SW 1271 (cell line): ENCODE results near the gene IFI27L2.

Experiments used
- DNase-seq, 2 experiments: peaks; one replicate each; lab custom pipeline; 2025; lab: John Stamatoyannopoulos, UW

The IFI27L2 gene

DNA sequence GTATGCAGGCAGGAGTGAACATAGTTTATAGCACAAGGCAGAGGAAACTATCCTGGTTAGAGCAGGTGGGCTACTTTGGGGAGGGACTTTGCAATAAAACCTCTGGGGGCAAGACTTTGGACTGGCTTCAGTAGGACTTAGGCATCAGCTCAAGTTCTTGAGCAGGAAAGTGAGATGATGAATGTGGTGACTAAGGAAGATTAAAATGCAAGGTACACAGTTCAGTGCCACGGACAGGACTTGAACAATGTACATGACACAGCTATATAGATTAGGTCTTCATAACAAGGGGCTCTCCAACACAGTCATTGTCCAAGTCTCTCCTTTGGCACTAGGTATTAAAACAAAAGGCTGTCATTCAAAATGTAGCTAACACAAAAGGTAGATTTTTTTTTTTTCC is 23.3 kb upstream of the IFI27L2 start:
- DNase-seq = no peak

DNA sequence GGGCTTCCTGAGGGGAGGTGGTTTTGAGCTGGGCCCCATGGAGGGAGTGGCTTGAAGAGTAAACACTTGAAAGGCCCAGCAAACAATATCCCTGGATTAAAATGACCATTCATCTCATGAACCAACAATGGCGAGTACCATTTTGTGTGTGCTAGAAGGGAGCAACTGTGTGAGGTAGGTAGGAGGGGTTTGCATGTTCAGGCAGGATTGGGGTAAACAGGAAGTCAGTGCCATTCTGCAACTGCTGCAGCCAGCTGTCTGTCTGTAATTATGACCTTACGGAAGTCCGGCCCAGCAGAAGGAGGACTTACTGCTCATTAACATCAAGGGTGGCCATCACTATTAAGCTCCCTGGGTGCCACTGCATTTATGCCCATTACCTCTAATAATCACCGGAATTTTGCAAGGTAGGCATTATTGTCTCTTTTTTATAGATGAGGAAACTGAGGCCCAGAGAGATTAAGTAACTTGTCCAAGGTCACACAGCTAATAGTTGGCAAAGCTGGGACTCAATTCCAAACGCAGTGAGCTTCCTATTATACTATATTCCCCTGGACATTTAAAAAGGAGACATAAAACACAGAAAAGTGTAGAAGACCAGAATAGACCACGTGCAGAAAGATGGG is 16.6 kb upstream of the IFI27L2 start:
- DNase-seq = no peak

DNA sequence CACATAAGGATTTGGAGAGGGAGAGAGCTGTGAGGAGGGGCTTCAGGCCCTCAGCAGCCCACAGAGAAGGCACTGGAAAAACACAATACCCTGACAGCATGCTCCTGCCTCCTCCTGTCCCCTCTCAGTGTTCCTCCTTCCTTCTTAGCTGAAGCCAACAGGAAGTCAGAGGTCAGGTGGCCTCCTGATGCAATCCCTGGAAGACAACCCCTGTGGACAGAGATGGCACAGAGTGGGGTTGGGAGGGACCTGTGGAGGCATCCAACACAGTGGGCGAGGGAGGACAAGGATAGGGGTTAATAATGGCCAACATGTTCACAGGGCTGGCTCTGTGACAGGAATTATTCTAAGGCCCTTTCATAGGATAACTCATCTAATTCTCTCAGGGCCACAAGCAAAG is 15.4 kb upstream of the IFI27L2 start:
- no peak for DNase-seq

DNA sequence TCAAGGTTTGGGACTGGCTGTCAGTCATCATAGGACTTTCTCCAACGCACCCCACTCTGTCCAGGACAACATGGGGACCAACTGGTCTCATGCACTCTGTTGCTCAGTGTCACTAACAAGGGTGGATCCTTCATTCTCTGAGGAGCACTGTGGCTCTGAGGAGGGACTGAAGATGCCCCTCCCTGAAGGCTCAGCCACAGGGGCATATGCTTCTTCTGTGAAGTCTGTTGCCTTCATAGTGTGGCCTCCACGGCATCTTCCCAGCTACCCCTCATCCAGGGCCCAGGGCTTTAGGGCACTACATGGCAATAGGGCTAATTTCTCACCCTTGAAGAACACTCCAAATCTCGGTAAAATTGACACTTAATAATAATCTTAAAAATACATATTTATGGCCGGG is 14.3 kb upstream of the IFI27L2 start:
- no peak for DNase-seq

DNA sequence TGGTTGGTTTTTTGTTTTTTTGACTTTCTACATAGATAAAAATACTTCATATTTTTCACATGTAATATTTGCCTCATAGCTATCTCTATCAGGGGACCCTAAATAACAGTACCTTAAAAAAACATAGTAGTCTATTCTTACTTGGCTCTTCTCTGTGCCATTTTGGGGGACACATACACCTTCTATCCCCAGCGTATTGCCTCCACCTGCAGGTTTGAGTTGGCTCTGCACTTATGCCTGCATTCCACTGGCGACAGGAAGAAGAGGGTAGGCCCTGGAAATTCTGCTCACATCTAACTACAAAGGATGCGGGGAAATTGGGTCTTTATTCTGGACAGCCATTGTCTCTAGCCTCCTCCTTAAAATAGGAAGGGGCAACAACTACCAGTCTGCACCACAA is 13.8 kb upstream of the IFI27L2 start:
- DNase-seq = peak in 1 of 2 experiments; percentile 7

DNA sequence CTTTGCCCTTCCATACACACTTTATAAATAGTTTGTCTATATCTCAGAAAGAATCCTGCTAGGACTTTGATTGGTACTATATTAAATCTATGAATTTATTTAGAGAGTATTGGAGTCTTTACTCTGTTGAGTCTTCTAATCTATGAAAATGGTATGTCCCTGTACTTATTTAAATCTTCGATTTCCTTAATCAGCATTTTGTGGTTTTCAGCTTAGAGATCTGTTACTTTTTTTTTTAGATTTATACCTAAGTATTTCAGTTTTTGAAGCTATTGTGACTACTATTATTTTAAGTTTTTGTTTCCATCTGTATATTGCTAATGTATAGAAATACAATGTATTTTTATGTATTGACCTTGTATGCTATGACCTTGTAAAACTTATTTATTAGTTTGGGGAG is 13.4 kb upstream of the IFI27L2 start:
- no peak for DNase-seq

DNA sequence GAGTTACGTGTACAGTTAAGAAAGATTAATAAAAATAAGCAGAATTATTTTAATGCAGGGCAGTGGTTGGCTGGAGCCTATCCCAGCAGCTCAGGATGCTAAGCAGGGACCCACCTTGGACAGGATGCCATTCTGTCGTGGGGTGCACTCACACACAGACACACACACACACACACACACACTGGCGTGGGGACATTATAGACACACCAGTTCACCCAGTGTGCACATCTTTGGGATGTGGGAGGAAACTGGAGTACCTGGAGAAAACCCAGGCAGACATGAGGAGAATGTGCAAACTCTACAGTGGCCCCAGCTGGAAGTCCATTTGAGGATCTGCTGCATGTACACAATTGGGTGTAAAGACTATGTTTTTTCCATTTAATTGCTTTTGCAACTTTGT is 12.8 kb upstream of the IFI27L2 start:
- DNase-seq = no peak

DNA sequence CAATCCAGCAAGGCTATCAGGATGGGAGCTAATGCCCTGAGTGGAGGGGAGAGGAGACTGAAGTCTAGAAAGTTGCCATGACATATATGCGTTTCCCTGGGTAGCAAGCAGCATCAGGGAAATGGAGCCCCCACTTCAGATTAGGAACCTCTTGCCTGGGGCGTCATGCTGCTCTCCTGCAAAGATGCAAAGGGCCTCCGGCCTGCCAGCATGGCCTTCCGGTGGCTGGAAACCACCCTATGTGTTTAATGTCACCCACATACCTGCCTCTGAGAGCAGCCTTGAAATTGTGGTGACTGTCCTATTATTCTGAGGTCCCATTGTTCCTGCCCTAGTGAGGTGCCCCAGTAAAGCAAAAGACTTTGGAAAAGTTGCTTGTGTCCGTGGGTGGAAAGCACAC is 10.0 kb upstream of the IFI27L2 start:
- DNase-seq = no peak

DNA sequence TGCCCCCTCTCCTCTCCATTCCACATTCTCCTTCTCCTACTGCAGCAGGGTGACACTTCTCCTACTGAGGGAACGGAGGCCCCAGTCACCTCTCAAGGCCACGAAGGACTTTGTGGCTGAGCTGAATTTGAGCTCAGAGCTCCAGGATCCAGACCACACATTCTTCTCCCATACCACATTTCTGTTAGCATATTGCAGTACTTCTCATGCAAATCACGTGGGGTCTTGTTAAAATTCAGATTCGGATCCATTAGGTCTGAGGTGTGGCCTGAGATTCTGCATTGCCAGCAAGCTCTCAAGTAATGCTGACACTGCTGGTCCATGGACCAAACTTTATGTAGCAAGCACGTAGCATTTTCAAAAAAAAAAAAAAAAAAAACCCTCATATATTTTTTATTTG is 9.6 kb upstream of the IFI27L2 start:
- DNase-seq = no peak

DNA sequence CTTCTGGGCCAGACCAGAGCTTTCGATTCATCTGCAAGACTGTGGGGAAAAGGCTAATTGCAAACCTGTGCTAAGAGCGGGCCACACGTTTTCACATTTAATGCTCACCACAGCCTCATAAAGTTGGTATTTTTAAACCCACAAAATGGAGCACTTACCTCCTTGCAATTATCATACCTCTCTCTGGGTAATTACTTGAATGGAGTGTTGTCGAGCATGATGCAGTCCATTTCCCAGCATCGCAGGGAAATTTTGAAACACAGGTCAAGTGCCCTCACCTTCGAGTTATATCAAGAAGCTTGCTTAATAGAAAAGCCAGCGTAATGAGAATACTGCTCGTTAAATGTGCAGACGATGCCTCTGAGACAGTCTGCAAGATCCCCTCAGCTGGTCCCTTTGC is 8.8 kb upstream of the IFI27L2 start:
- DNase-seq = no peak

DNA sequence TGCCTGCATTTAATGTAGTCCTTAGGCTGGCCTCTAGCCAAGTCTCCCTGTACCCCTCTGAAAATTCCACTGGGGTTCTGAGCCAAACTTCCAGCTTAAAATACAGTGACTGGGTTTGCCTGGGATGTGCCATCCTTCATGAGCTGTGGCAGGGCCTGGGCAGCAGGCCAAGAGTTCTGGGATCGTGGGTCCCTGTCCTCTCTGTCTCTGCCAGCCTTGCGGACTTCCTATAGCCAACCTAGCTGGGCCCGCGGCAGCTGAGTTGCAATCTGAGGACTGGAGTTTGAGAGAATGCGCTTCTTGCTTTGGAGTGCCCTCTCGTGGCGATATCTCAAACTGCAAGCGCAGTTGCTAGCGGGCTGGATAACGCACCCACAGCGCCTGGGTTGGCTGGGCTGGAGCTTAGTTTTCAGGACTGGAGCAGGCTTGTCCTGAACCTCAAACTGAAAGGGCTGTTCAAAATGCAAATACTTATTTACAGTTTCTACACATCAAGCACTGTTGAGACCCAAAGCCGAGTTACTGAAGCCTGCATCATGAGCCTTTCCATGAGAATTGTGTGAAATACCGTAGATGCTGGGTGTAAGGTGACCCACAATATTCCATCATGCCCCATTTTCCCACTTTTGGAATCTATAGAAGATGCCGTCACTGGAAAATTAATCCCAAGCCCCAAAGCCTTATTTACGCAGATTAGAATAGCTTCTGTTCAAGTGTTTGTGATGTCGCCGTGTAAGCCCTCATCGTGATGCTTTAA is 7.3 kb upstream of the IFI27L2 start:
- DNase-seq = peak; percentile 61 to 71

DNA sequence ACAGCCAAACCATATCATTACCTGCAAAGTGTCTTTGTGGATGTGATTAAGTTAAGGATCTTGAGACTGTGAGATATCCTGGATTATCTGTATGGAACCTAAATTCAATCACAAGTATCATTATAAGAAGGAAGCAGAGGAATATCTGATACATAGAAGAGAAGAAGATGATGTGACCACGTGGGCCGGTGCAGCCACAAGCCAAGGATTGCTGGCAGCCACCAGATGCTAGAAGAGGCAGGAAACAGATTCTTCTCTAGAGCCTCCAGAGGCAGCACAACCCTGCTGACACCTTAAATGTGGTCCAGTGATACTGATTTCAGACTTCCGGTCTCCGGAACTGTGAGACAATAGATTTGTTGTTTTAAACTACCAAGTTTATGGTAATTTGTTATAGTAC is 6.1 kb upstream of the IFI27L2 start:
- DNase-seq = no peak

DNA sequence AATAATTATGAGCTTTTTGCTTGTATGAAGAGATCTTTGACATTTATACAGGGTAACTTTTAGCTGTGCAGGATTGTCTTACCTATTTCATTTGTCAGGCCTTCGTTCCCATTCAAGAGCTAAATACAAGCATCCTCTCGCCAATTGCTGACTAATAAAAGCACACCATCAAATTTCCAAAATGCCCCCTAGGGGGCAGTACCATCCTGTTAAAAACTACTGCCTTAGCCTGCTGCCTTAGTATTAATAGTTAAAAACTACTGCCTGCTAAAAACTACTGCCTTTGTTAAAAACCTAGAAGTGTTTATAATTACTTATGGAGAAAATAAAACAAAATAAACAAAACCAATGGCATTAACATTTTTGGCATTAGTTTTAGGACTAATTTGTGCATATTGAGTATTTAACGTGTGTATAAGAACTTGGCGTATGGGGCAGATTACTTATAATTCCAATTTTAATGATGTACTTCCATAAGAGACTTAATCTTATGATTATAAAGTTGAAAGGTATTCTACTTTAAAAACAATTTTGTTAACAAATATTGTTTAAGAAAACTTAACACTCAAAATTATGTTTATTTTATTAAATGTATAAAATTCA is 3.0 kb upstream of the IFI27L2 start:
- peak in 1 of 2 experiments; percentile 82 for DNase-seq

DNA sequence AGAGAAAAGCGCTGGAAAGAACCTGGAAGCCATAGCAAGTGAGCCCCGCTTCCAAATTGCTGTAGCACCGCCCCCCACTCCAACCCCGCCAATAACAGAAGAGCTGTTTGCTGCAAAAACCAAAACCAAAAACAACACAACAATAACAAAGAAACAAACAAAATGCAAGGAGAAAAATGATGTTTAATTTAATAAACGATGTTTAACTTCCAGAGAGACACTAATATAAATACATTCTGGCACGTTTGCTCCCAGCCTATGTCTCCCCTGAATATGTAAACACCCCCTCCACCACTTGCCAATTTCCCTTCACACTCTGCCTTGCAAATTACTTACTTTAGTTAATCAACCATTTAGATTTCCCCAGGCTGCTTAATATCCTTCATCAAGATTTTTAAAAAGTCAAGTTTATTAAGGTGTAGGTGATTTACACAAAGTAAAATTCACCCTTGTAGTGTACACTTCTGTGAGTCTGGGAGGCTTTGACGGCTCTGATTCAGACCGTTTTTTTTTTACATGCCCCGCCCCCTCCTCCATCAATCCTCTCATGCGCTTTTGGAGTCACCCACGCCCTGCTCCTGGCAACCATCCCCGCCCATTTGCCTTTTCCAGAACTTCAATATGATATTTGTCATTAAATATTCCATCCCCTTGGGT is 482 bp upstream of the IFI27L2 start:
- DNase-seq = peak; percentile 43 to 72

DNA sequence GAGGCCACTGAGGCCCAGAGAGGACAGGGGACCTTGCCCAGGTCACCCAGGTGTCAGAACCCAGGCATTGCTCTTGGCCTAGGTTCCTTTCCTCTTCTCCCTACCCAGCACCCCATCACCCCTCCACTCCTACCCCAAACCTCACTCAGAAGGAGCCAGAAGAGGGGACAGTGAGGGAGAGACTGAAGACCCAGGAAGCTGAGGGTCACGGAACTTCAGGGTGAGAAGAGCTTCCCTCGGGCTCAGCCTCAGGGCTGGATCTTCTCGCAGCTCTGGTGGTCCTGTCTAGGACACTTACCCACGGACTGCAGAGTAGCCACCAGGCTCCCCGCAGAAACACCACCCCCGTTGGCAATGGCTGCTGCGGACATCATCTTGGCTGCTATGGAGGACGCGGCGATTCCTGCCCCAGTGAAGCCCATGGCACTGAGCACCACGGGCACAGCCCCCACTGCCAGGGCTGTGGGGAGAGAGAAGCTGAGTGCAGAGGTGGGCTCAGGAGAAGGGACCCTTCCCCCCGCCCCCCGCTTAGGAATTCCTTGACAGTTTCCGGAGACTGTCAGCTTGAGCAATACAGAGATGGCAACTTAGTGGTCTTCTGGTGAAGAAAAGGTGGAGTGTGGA is 1.1 kb downstream of the IFI27L2 start:
- no peak for DNase-seq

DNA sequence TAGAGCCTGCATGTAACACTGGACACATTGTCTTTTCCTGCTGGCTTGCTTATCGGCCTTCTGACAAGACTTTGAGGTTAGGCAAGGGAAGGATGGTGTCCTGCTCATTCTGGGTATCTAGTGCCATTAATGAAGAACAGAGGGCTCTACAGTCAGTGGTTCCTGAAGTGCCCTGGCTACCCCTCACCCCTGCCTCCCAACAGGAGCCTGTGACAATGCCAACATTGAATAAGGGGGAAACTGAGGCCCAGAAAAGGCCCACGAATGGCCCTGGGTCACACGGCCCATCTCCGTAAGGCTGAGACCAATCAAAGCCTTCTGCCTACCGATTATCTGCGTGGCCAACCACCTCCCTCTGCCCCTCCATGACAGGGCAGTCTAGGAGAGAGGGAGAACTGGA is 2.1 kb downstream of the IFI27L2 start:
- no peak for DNase-seq

DNA sequence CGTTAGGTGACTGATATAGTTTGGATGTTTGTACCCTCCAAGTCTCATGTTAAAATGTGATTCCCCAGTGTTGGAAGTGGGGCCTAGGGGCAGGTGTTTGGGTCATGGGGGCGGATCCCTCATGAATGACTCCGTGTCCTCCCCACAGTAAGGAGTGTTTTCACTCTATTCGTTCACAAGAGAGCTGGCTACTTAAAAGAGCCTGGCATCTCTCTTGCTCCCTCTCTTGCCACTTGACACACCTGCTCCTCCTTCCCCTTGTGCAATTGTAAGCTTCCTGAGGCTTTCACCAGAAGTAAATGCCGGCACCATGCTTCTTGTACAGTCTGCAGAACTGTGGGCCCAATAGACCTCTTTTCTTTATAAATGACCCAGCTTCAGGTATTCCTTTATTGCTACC is 2.6 kb downstream of the IFI27L2 start:
- no peak for DNase-seq

DNA sequence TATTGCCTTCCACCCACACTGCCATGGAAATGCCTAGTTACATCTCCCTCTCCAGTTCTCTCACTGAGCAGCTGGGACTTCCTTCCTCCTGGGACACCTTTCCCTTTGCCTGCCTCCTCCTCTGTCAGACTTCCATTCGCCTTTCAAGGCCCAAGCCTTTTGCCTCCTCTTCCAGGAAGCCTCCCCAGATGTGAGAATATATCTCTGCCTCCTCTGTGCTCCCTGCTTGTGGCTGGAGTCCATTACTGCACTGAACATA is 3.1 kb downstream of the IFI27L2 start:
- DNase-seq = no peak

DNA sequence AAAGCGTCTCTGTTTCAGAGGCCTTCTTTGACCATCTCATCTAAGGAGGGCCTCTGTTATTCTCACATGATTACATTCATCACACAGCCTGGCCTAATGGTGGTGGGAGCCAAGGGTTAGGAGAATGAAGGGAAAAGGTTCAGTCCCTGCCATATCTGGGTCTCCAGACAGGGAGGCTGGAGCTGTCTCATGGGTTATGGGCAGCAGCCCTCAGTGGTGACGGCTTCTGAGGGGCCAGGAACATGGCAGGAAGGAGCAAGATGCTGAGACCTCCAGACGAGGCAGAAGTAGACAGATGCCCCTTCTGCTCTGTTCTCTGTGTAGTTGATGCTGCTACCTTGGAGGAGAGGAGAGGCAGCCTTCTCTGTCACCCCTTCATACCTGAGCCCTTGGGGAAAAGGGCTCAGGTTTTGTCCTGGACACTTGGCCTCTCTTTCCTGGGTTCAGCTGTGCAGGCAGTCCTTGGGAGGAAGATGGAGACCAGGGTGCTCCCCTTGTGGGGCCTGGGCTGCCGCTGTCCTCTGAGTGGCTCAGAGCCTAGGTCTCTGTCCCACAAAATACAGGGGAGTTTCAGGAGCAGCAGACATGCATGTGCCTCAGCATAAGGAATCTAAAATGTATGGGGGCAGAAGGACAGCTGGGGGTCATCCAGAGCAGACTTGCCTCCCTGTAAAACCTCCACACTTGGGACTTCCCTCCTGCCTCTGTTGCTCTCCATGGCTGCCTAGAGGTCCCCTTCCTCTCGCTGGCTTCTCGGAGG is 3.6 kb downstream of the IFI27L2 start:
- DNase-seq = no peak

DNA sequence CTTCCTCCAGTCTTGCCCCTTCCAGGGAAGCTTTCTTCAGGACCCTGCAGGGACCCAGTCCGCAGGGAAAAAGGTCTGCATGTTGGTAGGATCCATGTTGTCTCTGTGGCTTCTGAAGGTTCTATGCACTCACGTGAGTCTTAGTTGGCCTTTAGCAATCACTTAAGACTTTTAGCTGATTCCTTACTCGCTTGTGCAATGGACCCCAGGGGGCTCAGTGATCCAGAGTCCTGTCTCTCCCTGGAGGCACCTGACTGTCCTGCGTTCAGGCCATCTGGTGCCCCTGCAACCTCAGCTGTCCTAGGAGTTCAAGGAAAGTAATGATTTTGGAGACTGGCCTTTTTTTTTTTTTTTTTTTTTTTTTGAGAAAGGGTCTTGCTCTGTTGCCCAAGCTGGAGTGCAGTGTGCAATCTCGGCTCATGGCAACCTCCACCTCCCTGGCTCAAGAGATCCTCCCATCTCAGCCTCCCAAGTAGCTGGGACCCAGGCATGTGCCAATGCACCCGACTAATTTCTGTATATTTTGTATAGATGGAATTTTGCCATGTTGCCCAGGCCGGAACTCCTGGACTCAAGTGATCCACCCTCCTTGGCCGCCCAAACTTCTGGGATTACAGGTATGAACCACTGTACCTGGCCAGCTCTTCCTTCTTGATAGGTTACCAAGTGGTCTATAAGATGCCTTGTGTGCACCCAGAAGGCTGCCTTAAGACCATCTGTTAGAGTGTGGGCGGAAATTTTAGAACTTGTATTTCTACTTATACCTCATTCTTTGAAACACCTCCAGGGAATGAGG is 4.6 kb downstream of the IFI27L2 start:
- no peak for DNase-seq

DNA sequence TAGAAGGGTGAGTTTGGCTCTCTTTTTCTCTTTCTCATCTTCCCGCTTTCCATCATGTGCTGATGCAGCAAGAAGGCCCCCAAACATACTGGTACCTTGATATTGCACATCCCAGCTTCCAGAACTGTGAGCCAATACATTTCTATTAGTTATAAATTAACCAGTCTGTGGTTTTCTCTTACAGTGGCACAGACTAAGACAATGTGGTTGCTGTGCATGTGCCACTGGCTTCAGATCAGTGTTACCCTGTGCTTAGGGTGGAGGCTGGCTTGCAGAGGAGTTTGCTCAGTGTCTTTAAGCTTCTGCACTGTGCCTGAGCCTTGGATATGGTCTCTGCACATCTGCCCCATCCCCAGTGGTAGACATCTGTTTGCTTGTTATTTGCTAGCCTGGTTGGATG is 5.5 kb downstream of the IFI27L2 start:
- DNase-seq = no peak
